ENCODE measurements around the gene ACP7.
"Not testable (repeated sequence)": the region's sequence is repeated elsewhere in the genome, so short reads cannot be mapped to it uniquely, and the experiment has no call there.

Gene ACP7

DNA sequence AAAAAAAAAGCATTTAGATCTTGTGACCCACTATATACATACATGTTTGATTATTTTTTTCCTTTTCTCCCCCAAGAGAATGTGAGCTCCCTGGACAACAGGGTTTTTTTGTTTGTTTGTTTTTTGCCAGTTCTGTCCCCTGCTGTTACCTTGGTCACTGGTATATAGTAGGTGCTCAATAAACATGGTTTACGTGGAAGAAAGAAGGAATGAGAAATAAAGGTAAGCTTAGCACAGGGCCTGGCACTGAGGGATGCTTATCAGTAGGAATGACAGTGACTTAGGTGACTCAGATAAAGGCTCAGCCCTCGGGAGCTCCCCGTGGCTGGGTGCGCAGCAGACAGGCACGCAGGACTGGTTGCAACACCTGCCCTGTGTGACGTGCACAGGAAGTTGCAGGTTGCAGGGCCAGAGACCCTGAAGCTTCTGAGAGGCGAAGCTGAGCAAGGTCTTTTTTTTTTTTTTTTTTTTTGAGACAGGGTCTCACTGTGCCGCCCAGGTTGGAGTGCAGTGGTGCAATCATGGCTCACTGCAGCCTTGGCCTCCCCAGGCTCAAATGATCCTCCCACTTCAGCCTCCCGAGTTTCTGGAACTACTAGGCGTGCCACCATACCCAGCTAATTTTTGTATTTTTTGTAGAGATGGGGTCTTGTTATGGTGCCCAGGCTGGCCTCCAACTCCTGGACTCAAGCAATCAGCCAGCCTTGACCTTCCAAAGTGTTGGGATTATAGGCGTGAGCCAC lies 31.1 kb downstream of the ACP7 start:
- TF ChIP-seq, protein P1, sequence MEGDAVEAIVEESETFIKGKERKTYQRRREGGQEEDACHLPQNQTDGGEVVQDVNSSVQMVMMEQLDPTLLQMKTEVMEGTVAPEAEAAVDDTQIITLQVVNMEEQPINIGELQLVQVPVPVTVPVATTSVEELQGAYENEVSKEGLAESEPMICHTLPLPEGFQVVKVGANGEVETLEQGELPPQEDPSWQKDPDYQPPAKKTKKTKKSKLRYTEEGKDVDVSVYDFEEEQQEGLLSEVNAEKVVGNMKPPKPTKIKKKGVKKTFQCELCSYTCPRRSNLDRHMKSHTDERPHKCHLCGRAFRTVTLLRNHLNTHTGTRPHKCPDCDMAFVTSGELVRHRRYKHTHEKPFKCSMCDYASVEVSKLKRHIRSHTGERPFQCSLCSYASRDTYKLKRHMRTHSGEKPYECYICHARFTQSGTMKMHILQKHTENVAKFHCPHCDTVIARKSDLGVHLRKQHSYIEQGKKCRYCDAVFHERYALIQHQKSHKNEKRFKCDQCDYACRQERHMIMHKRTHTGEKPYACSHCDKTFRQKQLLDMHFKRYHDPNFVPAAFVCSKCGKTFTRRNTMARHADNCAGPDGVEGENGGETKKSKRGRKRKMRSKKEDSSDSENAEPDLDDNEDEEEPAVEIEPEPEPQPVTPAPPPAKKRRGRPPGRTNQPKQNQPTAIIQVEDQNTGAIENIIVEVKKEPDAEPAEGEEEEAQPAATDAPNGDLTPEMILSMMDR (IDR thresholded peaks at IDR 0.05; ENCODE audit: borderline replicate concordance, insufficient read depth, low read depth, low read length) = no peak
- no peak overlapping the region for H3K4me3 ChIP-seq (ENCODE audit: low read depth, low read length)

DNA sequence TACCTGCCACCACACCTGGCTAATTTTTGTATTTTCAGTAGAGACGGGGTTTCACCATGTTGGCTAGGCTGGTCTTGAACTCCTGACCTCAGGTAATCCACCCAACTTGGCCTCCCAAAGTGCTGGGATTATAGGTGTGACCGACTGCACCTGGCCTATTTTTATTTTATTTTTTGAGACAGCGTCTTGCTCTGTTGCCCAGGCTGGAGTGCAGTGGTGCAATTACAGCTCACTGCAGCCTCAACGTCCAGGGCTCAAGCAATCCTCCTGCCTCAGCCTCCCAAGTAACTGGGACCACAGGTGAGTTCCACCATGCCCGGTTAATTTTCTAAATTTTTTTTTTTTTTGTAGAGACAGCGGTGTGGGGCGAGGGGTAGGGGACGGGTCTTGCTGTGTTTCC lies 32.9 kb downstream of the ACP7 start:
- H3K4me3 ChIP-seq (ENCODE audit: low read depth, low read length) = not testable (repeated sequence)

DNA sequence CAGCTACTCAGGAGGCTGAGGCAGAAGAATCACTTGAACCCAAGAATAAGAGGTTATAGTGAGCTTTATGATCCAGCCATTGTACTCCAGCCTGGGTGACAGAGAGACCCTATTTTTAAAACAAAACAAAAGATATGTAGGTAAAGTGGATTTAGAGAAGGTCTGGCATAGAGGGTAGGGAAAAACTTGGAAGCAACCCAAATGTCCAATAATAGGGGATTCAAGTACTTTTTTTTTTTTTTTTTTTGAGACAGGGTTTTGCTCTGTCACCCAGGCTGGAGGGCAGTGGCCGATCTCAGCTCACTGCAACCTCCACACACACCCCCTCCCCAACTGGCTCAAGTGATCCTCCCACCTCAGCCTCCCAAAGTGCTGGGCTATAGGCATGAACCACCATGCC lies 35.7 kb downstream of the ACP7 start:
- TF ChIP-seq, protein P1 (IDR thresholded peaks at IDR 0.05; ENCODE audit: borderline replicate concordance, insufficient read depth, low read depth, low read length) = no peak
- H3K4me3 ChIP-seq (ENCODE audit: low read depth, low read length) = no peak overlapping the region

DNA sequence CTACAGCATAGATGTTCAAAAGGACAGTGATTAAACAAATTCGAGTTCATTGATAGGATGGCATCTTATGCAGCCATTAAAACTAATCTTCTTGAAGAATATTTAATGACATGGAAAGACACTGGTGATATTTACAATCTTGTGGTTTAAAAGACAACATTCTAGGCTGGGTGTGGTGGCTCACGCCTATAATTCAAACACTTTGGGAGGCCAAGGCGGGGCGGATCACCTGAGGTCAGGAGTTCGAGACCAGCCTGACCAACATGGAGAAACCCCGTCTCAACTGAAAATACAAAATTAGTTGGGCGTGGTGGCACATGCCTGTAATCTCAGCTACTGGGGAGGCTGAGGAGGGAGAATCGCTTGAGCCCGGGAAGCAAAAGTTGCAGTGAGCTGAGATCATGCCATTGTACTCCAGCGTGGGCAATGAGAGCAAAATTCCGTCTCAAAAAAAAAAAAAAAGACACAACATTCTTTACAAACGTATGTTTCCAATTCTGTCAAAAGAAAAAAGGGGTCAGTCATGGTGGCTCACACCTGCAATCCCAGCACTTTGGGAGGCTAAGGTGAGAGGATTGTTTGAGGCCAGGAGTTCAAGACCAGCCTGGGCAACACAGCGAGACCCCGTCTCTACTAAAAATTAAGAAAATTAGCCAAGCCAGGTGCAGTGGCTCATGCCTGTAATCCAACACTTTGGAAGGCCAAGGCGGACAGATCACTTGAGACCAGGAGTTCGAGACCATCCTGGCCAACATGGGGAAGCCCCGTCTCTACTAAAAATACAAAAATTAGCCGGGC lies 39.0 kb downstream of the ACP7 start:
- TF ChIP-seq, protein P1 (IDR thresholded peaks at IDR 0.05; ENCODE audit: borderline replicate concordance, insufficient read depth, low read depth, low read length) = no peak
- H3K4me3 ChIP-seq (ENCODE audit: low read depth, low read length) = no peak overlapping the region

DNA sequence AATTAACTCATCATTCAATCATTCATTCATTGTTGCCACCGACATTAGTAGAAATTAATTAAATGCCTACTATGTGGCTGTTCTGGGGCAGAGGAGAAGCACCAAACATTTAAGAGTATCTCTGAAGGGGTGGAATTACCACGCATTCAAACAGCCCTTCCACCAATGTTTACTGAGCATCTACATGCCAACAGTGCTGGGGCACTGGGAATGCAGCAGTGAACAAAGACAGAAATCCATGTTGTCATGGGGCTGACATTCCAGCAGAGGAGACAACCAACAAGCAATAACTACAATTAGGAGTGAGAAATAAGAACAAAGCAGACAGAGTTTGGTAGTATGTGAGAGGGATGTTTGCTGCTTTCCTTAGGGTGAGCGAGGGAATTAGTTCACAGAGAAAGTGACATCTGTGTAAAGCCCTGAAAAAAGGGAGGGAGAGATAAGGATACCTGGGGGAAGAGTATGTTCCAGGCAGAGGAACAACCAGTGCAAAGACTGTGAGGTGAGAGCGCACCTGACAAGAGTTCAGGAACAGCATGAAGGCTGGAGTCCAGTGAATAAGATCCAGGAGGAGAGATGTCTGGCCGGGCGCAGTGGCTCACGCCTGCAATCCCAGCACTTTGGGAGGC lies 40.1 kb downstream of the ACP7 start:
- no peak overlapping the region for H3K4me3 ChIP-seq (ENCODE audit: low read depth, low read length)
- TF ChIP-seq, protein P1 (IDR thresholded peaks at IDR 0.05; ENCODE audit: borderline replicate concordance, insufficient read depth, low read depth, low read length) = no peak

DNA sequence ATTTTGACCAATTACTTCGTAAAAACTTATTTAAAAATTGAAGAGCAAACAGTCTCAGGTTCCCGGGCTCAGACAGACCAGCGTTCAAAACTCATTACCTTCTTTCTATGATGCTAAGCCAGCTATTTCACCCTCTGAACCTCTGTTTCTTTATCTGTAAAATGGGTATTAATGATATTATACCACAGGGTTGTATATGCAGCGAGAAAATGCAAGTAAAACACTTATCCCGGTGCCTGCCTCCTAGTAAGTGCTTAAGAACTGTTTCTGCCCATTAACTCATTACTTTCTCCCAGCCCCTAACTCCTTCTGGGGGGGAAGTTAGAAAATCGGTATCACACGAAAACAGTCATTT lies 41.0 kb downstream of the ACP7 start:
- TF ChIP-seq, protein P1 (IDR thresholded peaks at IDR 0.05; ENCODE audit: borderline replicate concordance, insufficient read depth, low read depth, low read length) = no peak
- peak overlapping the region; percentile 75 for H3K4me3 ChIP-seq (ENCODE audit: low read depth, low read length)

DNA sequence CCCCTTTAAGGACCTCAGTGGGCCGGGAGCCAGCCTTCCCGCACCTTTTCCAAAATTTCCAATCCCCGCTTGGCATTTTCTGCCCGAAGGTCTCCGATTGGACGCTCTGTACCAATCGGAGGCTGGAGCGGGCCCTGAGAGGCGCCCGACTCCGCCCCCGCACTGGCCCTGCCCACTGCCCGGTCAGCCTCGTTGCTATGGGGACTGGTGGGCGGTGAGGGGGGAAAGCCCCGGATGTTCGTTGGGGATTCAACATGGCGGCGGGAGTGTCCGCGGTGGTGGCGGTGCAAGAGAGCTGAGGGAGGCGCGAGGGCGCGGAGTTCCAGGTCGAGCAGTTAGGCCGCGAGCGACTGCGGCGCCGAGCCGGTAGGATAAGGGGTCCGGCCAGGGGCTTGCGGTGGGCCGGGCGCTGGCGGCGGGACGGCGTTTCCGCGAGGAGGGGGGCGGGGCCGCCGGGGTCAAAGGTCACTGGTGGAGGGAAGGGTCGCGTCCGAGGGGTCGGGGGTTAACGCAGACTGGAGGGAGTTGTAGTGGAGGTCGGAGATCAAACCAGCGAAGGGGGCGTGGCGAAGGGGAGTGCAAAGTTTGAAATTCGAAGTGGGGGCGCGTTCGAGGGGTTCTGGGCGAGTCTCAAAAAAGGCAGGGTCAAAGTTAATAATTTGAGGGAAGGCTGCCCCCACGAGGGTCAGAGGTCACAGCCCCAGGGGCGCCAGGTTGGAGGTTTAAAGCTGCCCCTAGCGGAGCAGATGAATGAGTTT lies 41.6 kb downstream of the ACP7 start, which contains the start of gene PAK4:
PAK4 (plus strand) TSS at position 233 of the 758 bp plus-strand sequence. CDS start 43,768 bp downstream, outside the sequence.
- TF ChIP-seq, protein P1 (IDR thresholded peaks at IDR 0.05; ENCODE audit: borderline replicate concordance, insufficient read depth, low read depth, low read length) = no peak
- H3K4me3 ChIP-seq (ENCODE audit: low read depth, low read length) = peak within 1 kb of the TSS; percentile 75
